KBM-7 (cell line): ENCODE results near the gene BANF2.

Experiments
- DNase-seq: peaks from one replicate; pipeline ENCODE4 v3.0.0-alpha.2; 2015
- in situ Hi-C: fragments of 300-500 bp; cut with MboI; formaldehyde crosslinking; loops from 2 replicates; pipeline ENCODE4 v1.14.3; 2020; ENCODE audit warnings: low sequenced_read_pairs, low pct_unique_long_range_greater_than_20kb, mixed read lengths

Gene BANF2

GRCh38 chr20:17662333-17663039 lies 37.3 kb upstream of the BANF2 start:
- DNase-seq = no peak
- in situ Hi-C loops = no loop called here

GRCh38 chr20:17663040-17663399 lies 36.7 kb upstream of the BANF2 start:
- no peak for DNase-seq
- in situ Hi-C loops = no loop called here

- in situ Hi-C loops = no loop called here
- no peak for DNase-seq
Observed at GRCh38 chr20:17663486-17663885, 36.3 kb upstream of the BANF2 start.

- in situ Hi-C loops = no loop called here
- DNase-seq = no peak
Observed at GRCh38 chr20:17664025-17664633, 35.6 kb upstream of the BANF2 start.

- in situ Hi-C loops = no loop called here
- DNase-seq = peak; percentile 50
Observed at GRCh38 chr20:17665756-17666155, 34.0 kb upstream of the BANF2 start.

- no peak for DNase-seq
- in situ Hi-C loops = no loop called here
Observed at GRCh38 chr20:17666481-17666880, 33.3 kb upstream of the BANF2 start.

GRCh38 chr20:17667445-17667844 lies 32.3 kb upstream of the BANF2 start:
- in situ Hi-C loops = no loop called here

GRCh38 chr20:17668432-17668831 lies 31.3 kb upstream of the BANF2 start:
- no peak for DNase-seq
- in situ Hi-C loops = no loop called here

More at GRCh38 chr20:17667445-17667844, 32.3 kb upstream of the BANF2 start:
- no peak for DNase-seq

GRCh38 chr20:17669306-17669931 lies 30.3 kb upstream of the BANF2 start:
- in situ Hi-C loops = no loop called here

GRCh38 chr20:17671011-17671410 lies 28.8 kb upstream of the BANF2 start:
- no peak for DNase-seq
- in situ Hi-C loops = no loop called here

More at GRCh38 chr20:17669306-17669931, 30.3 kb upstream of the BANF2 start:
- DNase-seq = no peak

GRCh38 chr20:17671565-17671964 lies 28.2 kb upstream of the BANF2 start:
- no peak for DNase-seq
- in situ Hi-C loops = no loop called here

GRCh38 chr20:17673084-17673483 lies 26.7 kb upstream of the BANF2 start:
- in situ Hi-C loops = no loop called here
- DNase-seq = no peak

GRCh38 chr20:17674722-17675518 lies 24.8 kb upstream of the BANF2 start:
- in situ Hi-C loops = no loop called here
- no peak for DNase-seq

GRCh38 chr20:17675519-17676377 lies 24.0 kb upstream of the BANF2 start:
- DNase-seq = no peak
- in situ Hi-C loops = no loop called here

- no peak for DNase-seq
- in situ Hi-C loops = no loop called here
Observed at GRCh38 chr20:17676378-17676759, 23.4 kb upstream of the BANF2 start.

GRCh38 chr20:17676942-17677341 lies 22.8 kb upstream of the BANF2 start:
- in situ Hi-C loops = no loop called here
- DNase-seq = no peak

- no peak for DNase-seq
- in situ Hi-C loops = no loop called here
Observed at GRCh38 chr20:17678295-17678694, 21.5 kb upstream of the BANF2 start.

GRCh38 chr20:17678886-17679285 lies 20.9 kb upstream of the BANF2 start:
- no peak for DNase-seq
- in situ Hi-C loops = no loop called here
